ENCODE data around the gene FGR.

The FGR gene

DNA sequence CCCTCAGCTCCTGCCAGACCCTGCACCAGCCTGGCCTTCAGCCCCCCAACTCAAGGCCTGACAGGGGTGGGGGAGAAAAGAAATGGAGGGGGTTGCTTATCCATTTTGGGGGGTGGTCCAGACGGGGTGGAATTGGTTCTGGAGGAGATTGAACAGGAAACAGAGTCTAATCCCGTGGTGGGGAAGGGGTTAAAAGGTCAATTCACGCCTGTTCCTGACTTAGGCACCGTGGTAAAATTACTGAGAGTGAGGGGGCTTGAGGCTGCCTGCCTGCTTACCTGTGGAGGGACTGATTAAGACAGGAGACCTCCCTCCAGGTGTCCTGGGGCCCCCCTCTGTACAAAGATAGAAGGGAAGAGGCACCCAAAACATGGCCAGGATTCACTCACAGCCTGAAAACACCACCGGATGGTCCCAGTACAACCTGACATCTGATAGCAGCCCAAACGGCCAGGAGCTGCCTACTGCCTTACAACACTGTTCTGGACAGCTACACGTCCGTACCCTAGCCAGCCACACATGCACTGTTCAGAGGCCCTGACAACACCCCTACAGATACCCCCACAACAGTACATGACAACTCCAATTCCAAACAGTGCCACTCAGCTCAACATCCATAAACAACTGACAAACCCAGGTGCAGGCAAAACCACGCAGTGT is 62.8 kb downstream of the FGR start:
- H3K4me3 ChIP-seq (ENCODE audit: low read length) = peak overlapping the region; percentile 20
- TF ChIP-seq, protein P1, sequence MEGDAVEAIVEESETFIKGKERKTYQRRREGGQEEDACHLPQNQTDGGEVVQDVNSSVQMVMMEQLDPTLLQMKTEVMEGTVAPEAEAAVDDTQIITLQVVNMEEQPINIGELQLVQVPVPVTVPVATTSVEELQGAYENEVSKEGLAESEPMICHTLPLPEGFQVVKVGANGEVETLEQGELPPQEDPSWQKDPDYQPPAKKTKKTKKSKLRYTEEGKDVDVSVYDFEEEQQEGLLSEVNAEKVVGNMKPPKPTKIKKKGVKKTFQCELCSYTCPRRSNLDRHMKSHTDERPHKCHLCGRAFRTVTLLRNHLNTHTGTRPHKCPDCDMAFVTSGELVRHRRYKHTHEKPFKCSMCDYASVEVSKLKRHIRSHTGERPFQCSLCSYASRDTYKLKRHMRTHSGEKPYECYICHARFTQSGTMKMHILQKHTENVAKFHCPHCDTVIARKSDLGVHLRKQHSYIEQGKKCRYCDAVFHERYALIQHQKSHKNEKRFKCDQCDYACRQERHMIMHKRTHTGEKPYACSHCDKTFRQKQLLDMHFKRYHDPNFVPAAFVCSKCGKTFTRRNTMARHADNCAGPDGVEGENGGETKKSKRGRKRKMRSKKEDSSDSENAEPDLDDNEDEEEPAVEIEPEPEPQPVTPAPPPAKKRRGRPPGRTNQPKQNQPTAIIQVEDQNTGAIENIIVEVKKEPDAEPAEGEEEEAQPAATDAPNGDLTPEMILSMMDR (conservative IDR thresholded peaks at IDR 0.05; ENCODE audit: low read depth, low read length) = no peak
- DNase-seq (ENCODE audit: low read depth) = no peak

DNA sequence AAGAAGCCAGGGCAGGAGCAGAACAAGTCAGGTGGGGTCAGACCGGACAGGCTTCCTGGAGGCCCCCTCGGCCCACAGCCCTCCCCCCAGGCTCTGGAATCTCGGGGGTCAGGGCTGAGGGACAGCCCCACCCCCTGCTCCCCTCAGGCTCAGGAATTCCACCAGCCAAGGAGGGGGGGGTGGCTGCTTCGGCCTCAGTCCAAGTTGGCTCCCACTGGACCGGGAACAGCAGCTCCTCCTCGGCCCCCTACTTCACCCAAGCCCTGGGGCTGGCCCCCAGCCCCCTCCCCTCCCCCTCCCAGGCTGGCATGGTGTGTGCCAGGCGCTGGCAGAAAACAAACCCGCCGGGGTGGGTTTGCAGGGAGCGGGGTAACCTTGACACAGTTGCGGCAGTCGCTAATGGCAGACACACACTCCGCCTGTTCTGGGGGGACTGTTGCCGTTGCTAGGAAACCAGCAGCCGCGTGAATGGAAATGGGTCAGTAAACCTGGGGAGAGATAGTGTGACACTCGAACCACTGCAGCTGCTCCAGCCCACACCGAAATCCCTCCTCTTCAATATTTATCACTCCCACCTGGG is 63.5 kb downstream of the FGR start:
- peak overlapping the region; percentile 20 for H3K4me3 ChIP-seq (ENCODE audit: low read length)
- TF ChIP-seq, protein P1 (conservative IDR thresholded peaks at IDR 0.05; ENCODE audit: low read depth, low read length) = no peak
- DNase-seq (ENCODE audit: low read depth) = no peak

DNA sequence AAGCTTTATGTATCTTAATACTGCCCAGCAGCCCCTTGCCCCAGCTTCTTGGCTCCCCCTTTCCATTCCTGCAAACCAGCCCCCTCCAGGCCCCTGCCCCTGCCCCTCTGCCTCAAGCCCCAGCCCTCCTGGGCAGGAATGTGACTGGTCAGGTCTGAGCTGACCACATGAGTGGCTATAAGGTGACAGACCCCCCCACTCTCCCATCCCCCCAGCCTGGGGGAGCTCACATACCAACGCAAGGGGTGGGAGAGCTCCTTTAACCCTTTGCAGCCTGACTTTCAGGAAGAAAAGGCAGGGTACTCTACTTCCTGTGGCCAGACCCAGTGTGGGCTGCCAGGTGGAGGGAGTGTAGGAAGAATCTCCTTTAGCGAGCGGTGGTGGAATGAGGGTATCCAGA is 64.2 kb downstream of the FGR start:
- no peak overlapping the region for H3K4me3 ChIP-seq (ENCODE audit: low read length)
- DNase-seq (ENCODE audit: low read depth) = no peak
- TF ChIP-seq, protein P1 (conservative IDR thresholded peaks at IDR 0.05; ENCODE audit: low read depth, low read length) = no peak

DNA sequence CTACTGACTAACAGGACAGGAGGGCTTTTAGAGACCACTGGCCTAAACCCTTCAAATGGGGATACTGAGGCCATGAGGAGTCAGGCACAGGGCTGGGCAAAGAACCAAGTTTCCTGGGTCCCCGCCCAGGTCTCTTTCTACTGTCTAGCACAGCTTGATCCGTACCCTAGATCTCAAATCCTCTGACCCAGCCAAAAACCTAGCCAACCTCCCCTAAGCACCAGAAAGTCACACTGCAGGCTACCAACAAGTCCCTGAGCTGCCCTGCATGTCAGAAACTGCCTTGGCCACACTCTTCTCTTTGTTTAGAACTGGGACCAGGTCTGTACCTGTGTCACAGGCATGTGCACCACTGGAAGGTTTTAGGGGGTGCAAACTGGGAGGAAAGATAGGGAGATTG is 64.6 kb downstream of the FGR start:
- TF ChIP-seq, protein P1 (conservative IDR thresholded peaks at IDR 0.05; ENCODE audit: low read depth, low read length) = no peak
- no peak for DNase-seq (ENCODE audit: low read depth)
- no peak overlapping the region for H3K4me3 ChIP-seq (ENCODE audit: low read length)

DNA sequence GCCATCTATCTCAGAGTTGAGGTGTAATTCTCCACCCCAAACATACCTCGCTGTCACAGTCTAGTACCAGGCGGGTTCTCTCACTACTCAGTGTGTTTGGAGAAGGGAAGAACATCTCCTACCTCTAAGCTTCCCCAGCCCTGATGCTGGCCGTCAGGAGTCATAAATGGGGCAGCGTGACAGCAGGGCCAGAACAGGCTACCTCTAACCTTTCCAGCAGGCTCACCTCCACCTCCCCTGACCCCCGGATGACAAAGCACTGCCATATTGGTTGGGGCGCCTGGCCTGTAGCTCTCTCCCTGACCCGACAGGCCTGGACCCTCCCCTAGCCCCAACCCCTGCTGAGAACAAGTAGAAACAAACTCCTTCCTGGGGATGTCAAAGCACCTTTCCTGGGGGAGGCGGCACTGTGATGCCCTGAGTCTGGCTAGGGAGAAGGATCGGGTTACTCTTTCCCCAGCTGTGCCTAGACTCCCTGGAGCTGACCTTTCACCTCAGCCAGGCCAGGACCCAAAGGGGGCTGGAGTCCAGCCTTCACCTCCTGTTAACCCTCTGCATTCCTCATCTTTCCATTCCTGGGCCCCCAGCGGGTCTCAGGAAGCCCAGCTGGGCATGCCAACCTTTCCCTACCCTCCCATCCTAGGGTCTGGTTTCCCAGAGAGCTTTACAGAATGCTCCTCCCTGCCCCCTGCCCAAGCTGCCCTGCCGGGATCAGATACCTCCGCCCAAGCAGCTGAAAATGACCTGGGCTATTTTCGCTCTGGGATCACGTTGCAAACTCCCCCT is 65.3 kb downstream of the FGR start:
- TF ChIP-seq, protein P1 (conservative IDR thresholded peaks at IDR 0.05; ENCODE audit: low read depth, low read length) = no peak
- H3K4me3 ChIP-seq (ENCODE audit: low read length) = no peak overlapping the region
- DNase-seq (ENCODE audit: low read depth) = no peak

DNA sequence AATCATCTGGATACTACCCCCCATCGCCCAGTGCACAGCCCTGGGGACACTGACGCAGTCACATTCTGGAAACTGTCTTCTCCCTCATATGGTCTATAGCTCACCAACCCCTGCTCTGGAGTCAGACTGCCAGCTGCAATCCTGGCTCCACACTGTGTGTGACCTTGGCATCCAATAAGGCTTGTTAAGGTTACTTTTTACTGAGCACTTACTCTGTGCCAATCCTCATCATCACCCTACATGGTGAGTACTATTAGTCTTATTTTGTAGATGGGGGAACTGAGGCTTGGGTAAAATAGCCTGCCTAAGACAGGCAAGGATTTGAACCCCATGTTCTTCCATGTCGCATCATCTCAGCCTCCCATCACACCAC is 65.9 kb downstream of the FGR start:
- TF ChIP-seq, protein P1 (conservative IDR thresholded peaks at IDR 0.05; ENCODE audit: low read depth, low read length) = no peak
- no peak for DNase-seq (ENCODE audit: low read depth)
- no peak overlapping the region for H3K4me3 ChIP-seq (ENCODE audit: low read length)

All from retinal pigment epithelial cell (primary cell).